Spinal cord (tissue), 10 donors: Measurements from ENCODE around the gene TADA2B. TPM values are rescaled to one million over a fixed set of nuclear protein-coding genes. Genes with fewer than 3 reads are reported as not detected.

Source experiments
- DNase-seq, 6 donors: peaks; one replicate each; pipeline versions ENCODE4 v3.0.0 to v3.0.0-alpha.2; 2013 to 2015; ENCODE audit warnings: low spot score in 6 of 6, low read depth in 4 of 6
- H3K27ac ChIP-seq: one replicate; pipeline ENCODE4 v1.5.1; 2013; ENCODE audit warnings: low read depth, low read length, control low read depth
- H3K27me3 ChIP-seq: one replicate; pipeline ENCODE4 v1.6.1; 2013; ENCODE audit warnings: low read length; ENCODE audit not compliant: control insufficient read depth, insufficient read depth
- H3K36me3 ChIP-seq: one replicate; pipeline ENCODE4 v1.6.1; 2013; ENCODE audit warnings: low read length; ENCODE audit not compliant: control insufficient read depth, insufficient read depth
- H3K4me1 ChIP-seq: one replicate; pipeline ENCODE4 v1.6.1; 2013; ENCODE audit warnings: low read length; ENCODE audit not compliant: control insufficient read depth, insufficient read depth
- H3K4me3 ChIP-seq: one replicate; pipeline ENCODE4 v1.5.1; 2013; ENCODE audit warnings: low read depth, low read length, control low read depth
- H3K9me3 ChIP-seq: one replicate; pipeline ENCODE4 v1.6.1; 2013; ENCODE audit warnings: low read length; ENCODE audit not compliant: control insufficient read depth, insufficient read depth
- WGBS: methylation state at CpG from one replicate; pipeline ENCODE4 v1.1.5; 2013; ENCODE audit warnings: missing lambda C conversion rate; ENCODE audit not compliant: insufficient coverage; 5-methylcytosine and 5-hydroxymethylcytosine counted together
- polyA plus RNA-seq, 2 donors: library from polyadenylated mRNA; unstranded; fragments of 120-200 nt; gene quantifications; one replicate each; pipeline ENCODE4 v1.2.1, GENCODE V29; 2013; ENCODE audit not compliant: insufficient read length in 2 of 2
- total RNA-seq, 2 donors: library from RNA; depleted of rRNA in 1 of 2; stranded (reverse); fragments of 120-200 nt in 1 of 2; fragments of >200 nt in 1 of 2; gene quantifications; one replicate each; pipeline versions ENCODE4 v1.2.3 to v1.2.4, GENCODE V29; 2013 to 2014
- donor health status: healthy.

Gene TADA2B
- total and polyA plus RNA-seq, 4 donors, result 16.3 to 30.1 (median 22.4) TPM

DNA sequence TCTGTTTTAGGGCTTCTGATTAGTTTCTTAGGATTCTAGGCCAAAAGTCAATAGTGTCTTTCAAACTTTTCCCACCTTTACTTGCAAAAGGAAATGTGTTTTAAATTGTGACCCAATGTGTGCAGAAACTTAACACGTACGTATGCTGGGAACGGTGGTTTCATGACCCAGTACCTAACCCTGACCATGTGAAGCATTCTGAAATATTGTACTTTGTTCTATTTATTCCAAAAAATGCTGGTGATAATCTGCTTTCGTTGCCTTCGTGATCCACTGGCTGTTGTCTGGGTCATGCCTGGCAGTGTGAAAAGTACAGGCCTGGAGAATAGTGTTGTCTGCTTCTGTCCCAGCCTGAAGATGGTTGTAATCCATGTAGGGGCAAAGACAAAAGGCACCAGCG, 26.7 kb upstream of the TADA2B start:
- no peaks in the 10 kb centered on the region for H3K27me3 ChIP-seq
- H3K36me3 ChIP-seq, result peaks cover 66% of the 10 kb centered on the region
- H3K9me3 ChIP-seq, result no peaks in the 10 kb centered on the region
- WGBS, result 97% methylated on average over 5 of the region's 6 CpGs
- H3K4me1 ChIP-seq, result peaks cover 8% of the 10 kb centered on the region
- H3K27ac ChIP-seq, result no peak overlapping the region
- no peak overlapping the region for H3K4me3 ChIP-seq
- DNase-seq, result no peak

DNA sequence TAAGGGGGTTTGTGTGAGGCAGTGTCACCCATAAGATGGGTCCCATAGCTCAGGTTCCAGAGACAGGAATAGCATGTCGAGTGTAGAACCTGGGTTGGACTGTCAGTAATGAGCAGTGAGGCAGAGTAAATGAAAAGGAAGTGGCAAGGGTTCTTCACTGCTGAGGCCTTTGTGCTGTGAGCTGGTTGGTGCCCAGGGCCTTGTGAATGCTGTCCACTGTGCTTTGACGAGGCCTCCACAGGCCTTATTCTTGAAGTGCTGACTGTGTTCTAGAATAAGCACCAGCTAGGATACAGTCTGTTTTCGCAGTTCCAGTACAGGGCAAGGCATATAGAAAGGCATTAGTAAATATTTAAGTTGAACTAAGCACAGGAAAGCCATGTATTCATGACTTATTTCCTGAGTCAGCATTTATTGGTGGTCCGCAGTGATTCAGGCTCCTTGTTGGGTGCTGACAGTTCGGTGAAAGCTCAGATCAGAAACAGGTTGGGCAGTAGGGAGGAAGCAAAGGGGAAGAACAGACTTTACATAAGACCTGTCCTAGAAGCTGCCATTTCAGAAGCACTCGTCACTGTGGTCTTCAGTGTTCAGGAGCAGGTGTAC, 25.6 kb upstream of the TADA2B start:
- Histone ChIP-seq H3K27me3 (no peaks in the 10 kb centered on the region), H3K36me3 (peaks cover 71% of the 10 kb centered on the region), H3K27ac (no peak overlapping the region), H3K4me3 (no peak overlapping the region), H3K9me3 (no peaks in the 10 kb centered on the region), H3K4me1 (peaks cover 8% of the 10 kb centered on the region)
- 78% methylated on average over 4 of the region's 6 CpGs for WGBS
- no peak for DNase-seq

GRCh38 chr4:7018281-7018680, 24.9 kb upstream of the TADA2B start:
- Histone ChIP-seq H3K9me3 (no peaks in the 10 kb centered on the region), H3K27me3 (no peaks in the 10 kb centered on the region), H3K4me3 (no peak overlapping the region), H3K4me1 (peaks cover 8% of the 10 kb centered on the region), H3K27ac (no peak overlapping the region), H3K36me3 (peaks cover 69% of the 10 kb centered on the region)
- WGBS, result 92% methylated on average over 7 of the region's 9 CpGs
- DNase-seq, result no peak

DNA sequence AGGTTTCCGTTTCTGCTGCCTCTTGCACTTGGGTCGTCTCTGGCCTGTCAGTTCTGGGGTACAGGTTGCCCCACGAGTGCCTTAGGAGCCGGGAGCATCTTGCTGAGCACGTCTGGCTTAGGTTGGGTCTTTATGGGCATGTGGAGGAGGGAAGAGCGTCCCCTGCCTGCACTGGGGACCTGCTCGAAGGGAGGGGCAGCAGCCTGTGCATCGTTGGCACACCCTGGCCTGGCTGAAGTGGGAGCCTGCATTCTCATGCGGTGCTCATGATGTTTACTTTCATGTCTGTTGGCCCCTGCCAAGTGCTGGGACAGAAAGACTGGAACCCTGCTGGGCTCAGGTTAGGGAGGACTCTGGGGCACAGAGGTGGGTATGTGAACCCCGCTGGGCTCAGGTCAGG, 23.8 kb upstream of the TADA2B start:
- Histone ChIP-seq H3K36me3 (peaks cover 74% of the 10 kb centered on the region), H3K9me3 (no peaks in the 10 kb centered on the region), H3K4me3 (no peak overlapping the region), H3K4me1 (peaks cover 8% of the 10 kb centered on the region), H3K27me3 (no peaks in the 10 kb centered on the region), H3K27ac (no peak overlapping the region)
- 87% methylated on average over 8 of the region's 10 CpGs for WGBS
- no peak for DNase-seq

DNA sequence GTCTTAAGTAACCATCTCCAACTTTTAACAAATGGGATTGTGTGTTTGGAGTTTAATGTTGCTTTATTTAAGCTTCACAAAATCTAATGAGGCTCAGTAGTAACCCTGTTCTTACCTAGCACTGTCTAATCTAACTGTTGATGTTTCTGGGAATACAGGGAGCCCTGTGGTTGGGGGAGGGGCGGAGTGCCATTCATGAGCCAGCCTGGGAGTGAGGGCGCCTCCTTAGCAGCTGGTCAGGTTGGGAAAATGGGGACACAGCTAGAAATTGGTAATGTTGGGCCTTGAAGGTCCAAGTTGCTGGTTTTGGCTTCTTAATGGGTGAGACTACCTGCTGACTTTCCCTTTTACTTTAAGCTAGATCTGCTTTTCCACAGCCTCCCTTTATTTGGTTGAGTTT, 22.9 kb upstream of the TADA2B start:
- Histone ChIP-seq H3K27ac (no peak overlapping the region), H3K4me1 (peaks cover 8% of the 10 kb centered on the region), H3K36me3 (peaks cover 74% of the 10 kb centered on the region), H3K27me3 (no peaks in the 10 kb centered on the region), H3K4me3 (no peak overlapping the region), H3K9me3 (no peaks in the 10 kb centered on the region)
- DNase-seq, result no peak
- WGBS, result 94% methylated on average over 2 of the region's 2 CpGs

- Histone ChIP-seq H3K27ac (no peak overlapping the region), H3K27me3 (no peaks in the 10 kb centered on the region), H3K4me1 (peaks cover 8% of the 10 kb centered on the region), H3K9me3 (no peaks in the 10 kb centered on the region), H3K36me3 (peaks cover 72% of the 10 kb centered on the region), H3K4me3 (no peak overlapping the region)
- DNase-seq, result no peak
- 98% methylated on average over 6 of the region's 11 CpGs for WGBS
Observed at GRCh38 chr4:7020856-7021255, 22.3 kb upstream of the TADA2B start.

- H3K9me3 ChIP-seq, result no peaks in the 10 kb centered on the region
- peaks cover 67% of the 10 kb centered on the region for H3K36me3 ChIP-seq
- no peak overlapping the region for H3K27ac ChIP-seq
- 67% methylated on average over 3 of the region's 5 CpGs for WGBS
- no peak overlapping the region for H3K4me3 ChIP-seq
- H3K4me1 ChIP-seq, result peaks cover 4% of the 10 kb centered on the region
- no peak for DNase-seq
- no peaks in the 10 kb centered on the region for H3K27me3 ChIP-seq
Observed at GRCh38 chr4:7021355-7021754, 21.8 kb upstream of the TADA2B start.

DNA sequence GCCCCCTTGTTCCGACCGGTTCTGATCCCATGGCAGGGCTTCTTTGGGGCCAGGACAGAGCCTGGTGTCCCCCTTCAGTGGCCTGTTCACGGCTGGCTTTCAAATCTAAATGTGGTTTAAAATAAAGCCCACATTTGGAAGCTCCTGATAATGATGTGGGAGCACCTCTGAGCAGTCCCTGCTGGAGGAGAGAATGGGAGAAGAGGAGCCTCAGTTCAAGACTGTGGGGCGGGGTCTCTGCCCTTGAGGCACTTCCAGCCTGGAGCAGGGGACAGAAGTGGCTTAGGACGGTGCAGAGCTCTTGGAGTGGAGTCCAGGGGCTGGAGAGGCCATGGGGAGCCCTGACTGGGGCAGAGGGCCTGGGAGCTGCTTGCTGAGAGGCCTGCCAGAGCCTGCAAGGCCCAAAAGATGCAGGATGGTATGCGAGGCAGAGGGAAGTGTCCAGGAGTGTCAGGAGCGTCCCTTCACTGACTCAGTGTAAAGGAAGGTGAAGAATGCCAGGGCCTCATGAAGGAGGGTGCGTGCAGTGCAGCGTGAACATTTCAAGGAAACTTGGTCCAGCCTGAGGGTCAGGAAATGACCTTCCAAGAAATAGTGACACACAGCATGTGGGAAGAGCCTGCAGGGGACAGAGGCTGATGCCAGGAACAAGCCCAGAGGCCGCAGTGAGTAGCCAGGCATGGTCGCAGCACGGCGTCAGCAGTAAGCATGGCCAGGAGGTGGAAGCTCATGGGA, 21.1 kb upstream of the TADA2B start:
- Histone ChIP-seq H3K9me3 (no peaks in the 10 kb centered on the region), H3K27me3 (no peaks in the 10 kb centered on the region), H3K4me1 (peaks cover 4% of the 10 kb centered on the region), H3K4me3 (no peak overlapping the region), H3K36me3 (peaks cover 69% of the 10 kb centered on the region), H3K27ac (no peak overlapping the region)
- WGBS, result 93% methylated on average over 13 of the region's 13 CpGs
- no peak for DNase-seq

GRCh38 chr4:7023486-7023885, 19.7 kb upstream of the TADA2B start:
- Histone ChIP-seq H3K9me3 (no peaks in the 10 kb centered on the region), H3K4me3 (no peak overlapping the region), H3K4me1 (no peaks in the 10 kb centered on the region), H3K27me3 (no peaks in the 10 kb centered on the region), H3K36me3 (peaks cover 77% of the 10 kb centered on the region), H3K27ac (no peak overlapping the region)
- no peak for DNase-seq
- WGBS, result 95% methylated on average over 16 of the region's 16 CpGs

DNA sequence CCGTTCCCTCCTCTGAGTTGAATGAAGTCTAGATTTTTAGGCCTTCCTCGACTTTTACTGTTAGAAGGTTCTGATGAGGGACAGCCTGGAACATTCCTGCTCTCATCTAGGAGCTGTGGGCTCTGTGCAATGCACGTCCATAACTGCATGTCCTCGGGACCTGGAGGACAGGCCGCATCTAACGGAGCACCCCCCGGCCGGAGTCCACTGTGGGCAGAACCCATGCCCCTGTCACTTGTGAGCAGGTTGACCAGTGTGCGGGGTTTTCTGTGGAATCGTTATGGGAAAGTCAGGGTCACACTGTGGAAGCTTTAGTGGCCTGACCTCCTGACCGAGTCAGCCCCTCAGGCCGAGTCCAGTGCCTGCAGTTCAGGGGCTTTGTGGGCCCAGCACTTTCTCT, 19.3 kb upstream of the TADA2B start:
- no peak overlapping the region for H3K27ac ChIP-seq
- 96% methylated on average over 11 of the region's 12 CpGs for WGBS
- DNase-seq, result no peak
- no peaks in the 10 kb centered on the region for H3K9me3 ChIP-seq
- H3K27me3 ChIP-seq, result no peaks in the 10 kb centered on the region
- no peaks in the 10 kb centered on the region for H3K4me1 ChIP-seq
- peaks cover 79% of the 10 kb centered on the region for H3K36me3 ChIP-seq
- H3K4me3 ChIP-seq, result no peak overlapping the region
